GM13977 (cell line): ENCODE results near the gene IDS.
"Not testable (repeated sequence)": the region's sequence is repeated elsewhere in the genome, so short reads cannot be mapped to it uniquely, and the experiment has no call there.

ENCODE experiments used
- DNase-seq: peaks from one replicate; pipeline ENCODE4 v3.0.0; 2012; ENCODE audit warnings: low spot score
- in situ Hi-C: fragments of 300-500 bp; cut with MboI; formaldehyde crosslinking; loops from one replicate; pipeline ENCODE4 v1.12.0; 2022; ENCODE audit warnings: low sequenced_read_pairs, low pct_unique_long_range_greater_than_20kb, mixed read lengths, inconsistent platforms; ENCODE audit not compliant: unreplicated experiment
- TF ChIP-seq, protein P1 (sequence below): IDR thresholded peaks from 2 replicates; pipeline ENCODE4 v1.5.1; 2012; ENCODE audit warnings: mild to moderate bottlenecking, control low read depth; ENCODE audit not compliant: insufficient read depth; ENCODE audit errors: extremely low read depth, missing control alignments

The IDS gene

DNA sequence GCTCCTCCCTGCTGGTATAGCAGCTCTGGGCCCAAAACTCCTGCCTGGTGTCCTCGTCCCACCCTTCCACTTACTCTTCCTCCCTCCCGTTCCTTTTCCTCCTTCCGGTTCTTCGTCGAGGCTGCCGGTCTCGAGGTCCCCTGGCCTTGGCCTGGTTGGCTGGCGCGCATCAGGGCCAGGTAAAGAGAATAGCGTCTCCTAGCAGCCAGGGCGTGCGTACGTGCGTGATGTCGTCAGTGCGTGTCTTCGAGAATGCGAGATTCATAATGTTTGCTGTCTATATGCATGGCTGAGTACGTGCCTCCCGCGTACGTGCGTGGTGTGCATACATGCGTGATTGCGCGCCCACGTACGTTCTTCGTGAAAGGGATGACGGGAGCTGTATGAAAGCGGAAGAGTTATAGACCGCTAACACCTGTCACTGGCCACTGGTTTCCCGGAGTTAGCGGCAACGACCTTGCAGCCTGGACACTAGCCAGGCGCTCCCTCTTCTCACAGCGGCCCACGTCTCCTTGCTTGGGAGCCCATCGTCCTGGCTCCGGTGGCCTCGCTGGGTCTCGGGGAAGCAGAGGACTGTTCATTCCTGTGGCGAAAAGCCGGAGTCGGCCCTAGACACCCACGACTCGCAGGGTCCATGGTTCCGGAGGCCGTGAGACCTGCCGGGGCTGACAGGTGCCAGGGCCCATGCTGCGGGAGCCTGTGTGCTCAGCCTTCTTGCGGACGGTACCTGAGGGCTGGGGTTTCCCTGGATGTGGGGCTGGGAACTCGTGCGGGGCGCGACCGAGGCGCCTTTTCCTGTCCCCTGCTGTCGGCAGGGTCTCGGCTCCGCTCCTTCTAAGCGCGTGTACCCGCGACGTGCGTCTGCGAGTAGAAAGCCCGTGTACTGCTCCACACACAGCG, 35.8 kb upstream of the IDS start, which contains the start of gene EOLA1:
EOLA1 (plus strand) TSS at position 392 of the 900 bp plus-strand sequence. CDS start 4,619 bp downstream, outside the sequence.
- in situ Hi-C loops, result no loop called here
- DNase-seq, result peak; percentile 72
- TF ChIP-seq, protein P1, sequence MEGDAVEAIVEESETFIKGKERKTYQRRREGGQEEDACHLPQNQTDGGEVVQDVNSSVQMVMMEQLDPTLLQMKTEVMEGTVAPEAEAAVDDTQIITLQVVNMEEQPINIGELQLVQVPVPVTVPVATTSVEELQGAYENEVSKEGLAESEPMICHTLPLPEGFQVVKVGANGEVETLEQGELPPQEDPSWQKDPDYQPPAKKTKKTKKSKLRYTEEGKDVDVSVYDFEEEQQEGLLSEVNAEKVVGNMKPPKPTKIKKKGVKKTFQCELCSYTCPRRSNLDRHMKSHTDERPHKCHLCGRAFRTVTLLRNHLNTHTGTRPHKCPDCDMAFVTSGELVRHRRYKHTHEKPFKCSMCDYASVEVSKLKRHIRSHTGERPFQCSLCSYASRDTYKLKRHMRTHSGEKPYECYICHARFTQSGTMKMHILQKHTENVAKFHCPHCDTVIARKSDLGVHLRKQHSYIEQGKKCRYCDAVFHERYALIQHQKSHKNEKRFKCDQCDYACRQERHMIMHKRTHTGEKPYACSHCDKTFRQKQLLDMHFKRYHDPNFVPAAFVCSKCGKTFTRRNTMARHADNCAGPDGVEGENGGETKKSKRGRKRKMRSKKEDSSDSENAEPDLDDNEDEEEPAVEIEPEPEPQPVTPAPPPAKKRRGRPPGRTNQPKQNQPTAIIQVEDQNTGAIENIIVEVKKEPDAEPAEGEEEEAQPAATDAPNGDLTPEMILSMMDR, result no peak

- TF ChIP-seq, protein P1, result no peak
- DNase-seq, result peak; percentile 86
- in situ Hi-C loops, result no loop called here
Observed at GRCh38 chrX:149540131-149540620, 35.1 kb upstream of the IDS start.

GRCh38 chrX:149539283-149540130, 34.4 kb upstream of the IDS start:
- TF ChIP-seq, protein P1, result no peak
- in situ Hi-C loops, result no loop called here
- peak; percentile 78 for DNase-seq

GRCh38 chrX:149537474-149537873, 32.4 kb upstream of the IDS start:
- DNase-seq, in situ Hi-C loops: not testable (repeated sequence)

- DNase-seq, in situ Hi-C loops: not testable (repeated sequence)
Observed at GRCh38 chrX:149534926-149535602, 30.0 kb upstream of the IDS start.

DNA sequence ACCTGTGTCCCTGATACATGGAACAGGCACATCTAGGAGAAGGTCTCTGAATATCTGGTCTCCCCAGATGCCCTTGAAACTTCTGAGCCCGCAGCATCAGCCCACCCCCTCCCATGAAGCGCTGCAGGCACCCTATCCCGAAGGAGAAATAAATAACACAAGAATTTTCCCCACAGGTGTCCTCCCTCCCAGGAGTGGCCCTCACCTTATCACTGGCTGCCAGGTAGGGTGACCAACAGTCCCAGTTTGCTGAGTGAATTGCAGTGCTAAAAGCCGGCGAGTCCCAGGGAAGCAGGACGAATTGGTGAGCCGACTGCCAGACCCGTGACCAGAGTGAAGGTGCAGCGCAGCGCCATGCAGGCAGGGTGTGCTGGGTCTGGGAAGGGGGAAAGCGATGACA, 28.9 kb upstream of the IDS start:
- in situ Hi-C loops, DNase-seq: not testable (repeated sequence)

DNA sequence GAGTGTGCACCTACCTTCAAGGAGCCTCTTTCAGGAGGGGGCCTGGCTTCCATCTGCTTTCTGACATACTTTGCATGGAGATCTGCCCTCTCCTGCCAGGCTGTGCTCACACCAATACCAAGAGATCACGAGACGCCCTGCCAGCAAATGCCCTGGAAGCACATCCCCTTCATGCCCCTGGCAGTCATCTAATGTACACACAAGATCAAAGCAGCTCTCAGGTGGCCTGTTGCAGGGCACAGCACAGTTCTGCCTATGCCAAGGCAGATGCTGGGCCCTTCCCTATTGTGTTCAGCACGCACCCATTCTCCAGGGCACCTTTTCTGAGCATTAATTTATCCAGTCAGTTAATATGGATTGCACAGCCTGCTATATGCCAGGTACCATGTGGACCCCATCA, 27.8 kb upstream of the IDS start:
- DNase-seq, in situ Hi-C loops: not testable (repeated sequence)

GRCh38 chrX:149531599-149531998, 26.5 kb upstream of the IDS start:
- DNase-seq, result no peak
- TF ChIP-seq, protein P1, result no peak
- in situ Hi-C loops, result no loop called here
